ENCODE results near the gene EHD4.

DNA sequence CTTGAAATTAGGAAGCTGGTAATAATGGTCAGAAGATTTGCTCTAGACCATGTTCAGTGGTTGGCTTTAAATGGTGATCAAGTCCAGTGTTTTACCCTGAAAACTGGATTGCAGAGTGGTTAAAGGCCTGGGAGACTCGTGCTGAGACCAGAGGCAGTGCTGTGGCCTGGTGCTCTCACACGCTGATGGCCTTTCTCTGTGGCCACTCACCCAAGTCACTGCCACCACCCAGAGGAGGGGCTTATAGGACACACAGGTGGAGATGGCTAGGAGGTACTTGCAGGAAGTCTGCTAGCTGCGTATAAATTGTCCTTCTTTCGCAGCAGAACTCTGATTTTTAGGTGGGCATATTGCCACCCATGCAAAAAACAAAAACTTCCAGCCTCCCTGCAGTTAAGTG is 6.2 kb upstream of the EHD4 start:
- no peak for TF ChIP-seq TCF7L2 (IDR thresholded peaks at IDR 0.05; ENCODE audit: borderline replicate concordance, low read depth, low read length)
- TF ChIP-seq ZNF707 (tag by site-specific recombination; IDR thresholded peaks at IDR 0.05), result no peak
- TF ChIP-seq, protein P1, sequence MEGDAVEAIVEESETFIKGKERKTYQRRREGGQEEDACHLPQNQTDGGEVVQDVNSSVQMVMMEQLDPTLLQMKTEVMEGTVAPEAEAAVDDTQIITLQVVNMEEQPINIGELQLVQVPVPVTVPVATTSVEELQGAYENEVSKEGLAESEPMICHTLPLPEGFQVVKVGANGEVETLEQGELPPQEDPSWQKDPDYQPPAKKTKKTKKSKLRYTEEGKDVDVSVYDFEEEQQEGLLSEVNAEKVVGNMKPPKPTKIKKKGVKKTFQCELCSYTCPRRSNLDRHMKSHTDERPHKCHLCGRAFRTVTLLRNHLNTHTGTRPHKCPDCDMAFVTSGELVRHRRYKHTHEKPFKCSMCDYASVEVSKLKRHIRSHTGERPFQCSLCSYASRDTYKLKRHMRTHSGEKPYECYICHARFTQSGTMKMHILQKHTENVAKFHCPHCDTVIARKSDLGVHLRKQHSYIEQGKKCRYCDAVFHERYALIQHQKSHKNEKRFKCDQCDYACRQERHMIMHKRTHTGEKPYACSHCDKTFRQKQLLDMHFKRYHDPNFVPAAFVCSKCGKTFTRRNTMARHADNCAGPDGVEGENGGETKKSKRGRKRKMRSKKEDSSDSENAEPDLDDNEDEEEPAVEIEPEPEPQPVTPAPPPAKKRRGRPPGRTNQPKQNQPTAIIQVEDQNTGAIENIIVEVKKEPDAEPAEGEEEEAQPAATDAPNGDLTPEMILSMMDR (tag by site-specific recombination; IDR thresholded peaks at IDR 0.05), result no peak
- no peak for TF ChIP-seq SCRT1 (tag by site-specific recombination; IDR thresholded peaks at IDR 0.05; ENCODE audit: borderline replicate concordance)
- no peak for TF ChIP-seq ZNF658 (tag by site-specific recombination; IDR thresholded peaks at IDR 0.05)
- TF ChIP-seq ZNF837 (tag by site-specific recombination; IDR thresholded peaks at IDR 0.05), result no peak
- TF ChIP-seq ZNF121 (tag by site-specific recombination; IDR thresholded peaks at IDR 0.05), result no peak
- TF ChIP-seq ZBTB20 (tag by site-specific recombination; IDR thresholded peaks at IDR 0.05), result no peak
- no peak for TF ChIP-seq ZNF785 (tag by site-specific recombination; IDR thresholded peaks at IDR 0.05)
- no peak for TF ChIP-seq ZFP3 (tag by site-specific recombination; IDR thresholded peaks at IDR 0.05; ENCODE audit: low read depth)
- no peak for TF ChIP-seq ZFHX2 (tag by site-specific recombination; conservative IDR thresholded peaks at IDR 0.05)

Measured in HEK293 (cell line).